ENCODE data around the gene PEX5L.
"Not testable (repeated sequence)": the region's sequence is repeated elsewhere in the genome, so short reads cannot be mapped to it uniquely, and the experiment has no call there.

DNA sequence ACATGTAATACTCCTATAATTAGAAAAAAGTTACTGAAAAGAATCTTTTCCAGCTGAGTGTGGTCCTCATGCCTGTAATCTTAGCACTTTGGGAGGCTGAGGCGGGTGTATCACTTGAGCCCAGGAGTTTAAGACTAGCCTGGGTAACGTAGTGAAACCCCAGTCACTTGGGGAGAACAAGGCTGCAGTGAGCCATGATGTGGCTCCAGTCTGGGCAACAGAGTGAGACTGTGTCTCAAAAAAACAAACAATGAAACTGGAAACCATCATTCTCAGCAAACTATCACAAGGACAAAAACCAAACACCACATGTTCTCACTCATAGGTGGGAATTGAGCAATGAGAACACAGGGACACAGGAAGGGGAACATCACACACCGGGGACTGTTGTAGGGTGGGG is 18.9 kb upstream of the PEX5L start:
- TF ChIP-seq POLR2A, POLR2AphosphoS5 (IDR thresholded peaks at IDR 0.05): not testable (repeated sequence)
- TF ChIP-seq, protein P1, sequence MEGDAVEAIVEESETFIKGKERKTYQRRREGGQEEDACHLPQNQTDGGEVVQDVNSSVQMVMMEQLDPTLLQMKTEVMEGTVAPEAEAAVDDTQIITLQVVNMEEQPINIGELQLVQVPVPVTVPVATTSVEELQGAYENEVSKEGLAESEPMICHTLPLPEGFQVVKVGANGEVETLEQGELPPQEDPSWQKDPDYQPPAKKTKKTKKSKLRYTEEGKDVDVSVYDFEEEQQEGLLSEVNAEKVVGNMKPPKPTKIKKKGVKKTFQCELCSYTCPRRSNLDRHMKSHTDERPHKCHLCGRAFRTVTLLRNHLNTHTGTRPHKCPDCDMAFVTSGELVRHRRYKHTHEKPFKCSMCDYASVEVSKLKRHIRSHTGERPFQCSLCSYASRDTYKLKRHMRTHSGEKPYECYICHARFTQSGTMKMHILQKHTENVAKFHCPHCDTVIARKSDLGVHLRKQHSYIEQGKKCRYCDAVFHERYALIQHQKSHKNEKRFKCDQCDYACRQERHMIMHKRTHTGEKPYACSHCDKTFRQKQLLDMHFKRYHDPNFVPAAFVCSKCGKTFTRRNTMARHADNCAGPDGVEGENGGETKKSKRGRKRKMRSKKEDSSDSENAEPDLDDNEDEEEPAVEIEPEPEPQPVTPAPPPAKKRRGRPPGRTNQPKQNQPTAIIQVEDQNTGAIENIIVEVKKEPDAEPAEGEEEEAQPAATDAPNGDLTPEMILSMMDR (IDR thresholded peaks at IDR 0.05) = not testable (repeated sequence)

All from gastroesophageal sphincter (tissue), 3 donors.